Stimulated activated CD4-positive, alpha-beta T cell treated with anti-CD3 and anti-CD28 coated beads, Interleukin-12 subunit alpha, Interleukin-12 subunit beta, amount 100 ng/mL, for 4 hours (primary cell): ENCODE results near the gene RBM4B.

Source experiments
- DNase-seq: peaks from one replicate; pipeline ENCODE4 v3.0.0-alpha.2; 2020

The RBM4B gene

GRCh38 chr11:66639066-66639813, 38.4 kb downstream of the RBM4B start:
- peak; percentile 21 for DNase-seq

GRCh38 chr11:66638177-66639065, 39.3 kb downstream of the RBM4B start, which contains the start of gene RBM4:
RBM4 (plus strand) TSS chr11:66638703; CDS start chr11:66639712, 1,009 bp downstream.
- DNase-seq = peak; percentile 86

- peak; percentile 21 for DNase-seq
Observed at GRCh38 chr11:66637557-66638176, 40.0 kb downstream of the RBM4B start.

GRCh38 chr11:66636411-66636810, 41.3 kb downstream of the RBM4B start:
- no peak for DNase-seq

GRCh38 chr11:66632952-66633351, 44.7 kb downstream of the RBM4B start:
- no peak for DNase-seq

- DNase-seq = no peak
Observed at GRCh38 chr11:66631883-66632282, 45.8 kb downstream of the RBM4B start.

- DNase-seq = no peak
Observed at GRCh38 chr11:66629356-66629755, 48.3 kb downstream of the RBM4B start.

GRCh38 chr11:66628061-66628603, 49.6 kb downstream of the RBM4B start:
- no peak for DNase-seq

- no peak for DNase-seq
Observed at GRCh38 chr11:66626926-66627325, 50.8 kb downstream of the RBM4B start.

- no peak for DNase-seq
Observed at GRCh38 chr11:66626382-66626781, 51.3 kb downstream of the RBM4B start.

- no peak for DNase-seq
Observed at GRCh38 chr11:66625752-66626149, 51.9 kb downstream of the RBM4B start.

- no peak for DNase-seq
Observed at GRCh38 chr11:66625041-66625751, 52.5 kb downstream of the RBM4B start.

GRCh38 chr11:66624450-66624849, 53.2 kb downstream of the RBM4B start:
- DNase-seq = no peak

- DNase-seq = no peak
Observed at GRCh38 chr11:66619080-66619554, 58.6 kb downstream of the RBM4B start.

GRCh38 chr11:66617155-66617834, 60.4 kb downstream of the RBM4B start:
- DNase-seq = no peak

GRCh38 chr11:66616379-66617154, 61.1 kb downstream of the RBM4B start, which contains the start of gene RBM14:
RBM14 (plus strand) TSS chr11:66616630; CDS start chr11:66616721, 91 bp downstream.
- peak; percentile 98 for DNase-seq
